ENCODE data around the gene SNTN.

- TF ChIP-seq, protein P1, sequence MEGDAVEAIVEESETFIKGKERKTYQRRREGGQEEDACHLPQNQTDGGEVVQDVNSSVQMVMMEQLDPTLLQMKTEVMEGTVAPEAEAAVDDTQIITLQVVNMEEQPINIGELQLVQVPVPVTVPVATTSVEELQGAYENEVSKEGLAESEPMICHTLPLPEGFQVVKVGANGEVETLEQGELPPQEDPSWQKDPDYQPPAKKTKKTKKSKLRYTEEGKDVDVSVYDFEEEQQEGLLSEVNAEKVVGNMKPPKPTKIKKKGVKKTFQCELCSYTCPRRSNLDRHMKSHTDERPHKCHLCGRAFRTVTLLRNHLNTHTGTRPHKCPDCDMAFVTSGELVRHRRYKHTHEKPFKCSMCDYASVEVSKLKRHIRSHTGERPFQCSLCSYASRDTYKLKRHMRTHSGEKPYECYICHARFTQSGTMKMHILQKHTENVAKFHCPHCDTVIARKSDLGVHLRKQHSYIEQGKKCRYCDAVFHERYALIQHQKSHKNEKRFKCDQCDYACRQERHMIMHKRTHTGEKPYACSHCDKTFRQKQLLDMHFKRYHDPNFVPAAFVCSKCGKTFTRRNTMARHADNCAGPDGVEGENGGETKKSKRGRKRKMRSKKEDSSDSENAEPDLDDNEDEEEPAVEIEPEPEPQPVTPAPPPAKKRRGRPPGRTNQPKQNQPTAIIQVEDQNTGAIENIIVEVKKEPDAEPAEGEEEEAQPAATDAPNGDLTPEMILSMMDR (conservative IDR thresholded peaks at IDR 0.05; ENCODE audit: low read depth, low read length) = no peak
- no peak for TF ChIP-seq EZH2 (IDR thresholded peaks at IDR 0.05; ENCODE audit: borderline replicate concordance, low read depth, low read length, poor library complexity, severe bottlenecking)
These were observed 52.7 kb downstream of the SNTN start for GRCh38 chr3:63705092-63705645.

All from A673 (cell line).